HG02852 (cell line): ENCODE data around the gene SLC16A8.

Source experiments
- ATAC-seq: cut with Tn5 transposase; IDR thresholded peaks from one replicate; pipeline ENCODE4 v1.9.1; 2021; ENCODE audit warnings: mild to moderate bottlenecking, moderate library complexity; ENCODE audit not compliant: unreplicated experiment

Gene SLC16A8

GRCh38 chr22:38031491-38031890 lies 52.5 kb downstream of the SLC16A8 start:
- no peak for ATAC-seq

GRCh38 chr22:38030311-38031133 lies 53.5 kb downstream of the SLC16A8 start:
- no peak for ATAC-seq

DNA sequence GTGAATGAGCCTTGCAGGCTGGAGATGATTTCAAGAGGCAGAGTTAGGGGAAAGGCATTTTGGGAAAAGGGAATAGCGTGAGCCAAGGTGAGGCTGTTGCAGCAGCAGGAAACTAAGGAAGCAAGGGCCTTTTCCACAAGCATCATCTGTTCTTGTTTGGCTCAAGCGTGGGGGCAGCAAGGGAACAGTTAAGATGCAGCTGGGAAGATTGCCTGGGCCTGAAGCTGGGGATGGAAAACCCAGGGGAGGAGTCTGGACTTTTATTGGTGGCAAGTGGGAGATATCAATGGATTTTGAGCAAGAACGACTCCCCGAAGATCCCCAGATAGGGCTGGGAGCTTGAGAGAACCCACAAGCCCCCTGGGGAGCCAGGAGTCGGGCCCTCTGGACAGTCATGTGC lies 54.1 kb downstream of the SLC16A8 start:
- ATAC-seq, result no peak

GRCh38 chr22:38029370-38029769 lies 54.6 kb downstream of the SLC16A8 start:
- ATAC-seq, result no peak

- ATAC-seq, result no peak
These were observed 55.4 kb downstream of the SLC16A8 start for GRCh38 chr22:38028344-38029130.
